HG03565 (cell line): ENCODE measurements around the gene PALM3.

ENCODE experiments used
- ATAC-seq: cut with Tn5 transposase; IDR thresholded peaks from one replicate; pipeline ENCODE4 v1.9.1; 2021; ENCODE audit warnings: mild to moderate bottlenecking, moderate library complexity; ENCODE audit not compliant: unreplicated experiment

The PALM3 gene

GRCh38 chr19:14004619-14005348, 57.1 kb downstream of the PALM3 start:
- ATAC-seq = no peak
